DOHH2 (cell line): ENCODE measurements around the gene EDN3.

Experiments
- CTCF ChIP-seq: fragments of 200-600 bp; sonication (generic); IDR thresholded peaks from one replicate; pipeline ENCODE4 v1.5.1; 2014; ENCODE audit warnings: antibody characterized with exemption, mild to moderate bottlenecking, low read depth, low read length; ENCODE audit not compliant: poor library complexity, severe bottlenecking
- EZH2phosphoT487 ChIP-seq: fragments of 200-600 bp; sonication (generic); IDR thresholded peaks from 2 replicates; pipeline ENCODE4 v1.6.1; 2017; ENCODE audit warnings: borderline replicate concordance, mild to moderate bottlenecking, antibody characterized with exemption, low read length, moderate library complexity, mixed read lengths

- TF ChIP-seq CTCF = no peak
- no peak for TF ChIP-seq EZH2phosphoT487
Measured at GRCh38 chr20:59374261-59374660, 73.8 kb downstream of the EDN3 start.
